IPS-15b (cell line): ENCODE results near the gene C1orf21.
A peak's percentile ranks its signal among the peaks of the same experiment; 100 is the strongest.

Experiments used
- H3K27me3 ChIP-seq: one replicate; pipeline ENCODE4 v1.6.1; 2013; ENCODE audit warnings: low read length; ENCODE audit not compliant: control insufficient read depth, insufficient read depth
- H3K36me3 ChIP-seq: one replicate; pipeline ENCODE4 v1.6.1; 2013; ENCODE audit warnings: low read length; ENCODE audit not compliant: control insufficient read depth, insufficient read depth
- H3K4me1 ChIP-seq: one replicate; pipeline ENCODE4 v1.6.1; 2013; ENCODE audit warnings: mild to moderate bottlenecking, low read length; ENCODE audit not compliant: control insufficient read depth, insufficient read depth
- H3K4me3 ChIP-seq: one replicate; pipeline ENCODE4 v1.5.1; 2013; ENCODE audit warnings: low read depth, low read length
- H3K9ac ChIP-seq: one replicate; pipeline ENCODE4 v1.6.1; 2013; ENCODE audit warnings: low read depth, mild to moderate bottlenecking, low read length
- H3K9me3 ChIP-seq: one replicate; pipeline ENCODE4 v1.6.1; 2013; ENCODE audit warnings: mild to moderate bottlenecking, low read length; ENCODE audit not compliant: control insufficient read depth, insufficient read depth

Gene C1orf21

GRCh38 chr1:184387476-184388318 lies 868 bp downstream of the C1orf21 start:
- no peaks in the 10 kb centered on the region for H3K9me3 ChIP-seq
- no peaks in the 10 kb centered on the region for H3K36me3 ChIP-seq
- peak overlapping the region; percentile 80 for H3K4me3 ChIP-seq
- H3K4me1 ChIP-seq: peaks cover 56% of the 10 kb centered on the region
- peaks cover 3% of the 10 kb centered on the region for H3K27me3 ChIP-seq
- peak overlapping the region; percentile 62 for H3K9ac ChIP-seq

DNA sequence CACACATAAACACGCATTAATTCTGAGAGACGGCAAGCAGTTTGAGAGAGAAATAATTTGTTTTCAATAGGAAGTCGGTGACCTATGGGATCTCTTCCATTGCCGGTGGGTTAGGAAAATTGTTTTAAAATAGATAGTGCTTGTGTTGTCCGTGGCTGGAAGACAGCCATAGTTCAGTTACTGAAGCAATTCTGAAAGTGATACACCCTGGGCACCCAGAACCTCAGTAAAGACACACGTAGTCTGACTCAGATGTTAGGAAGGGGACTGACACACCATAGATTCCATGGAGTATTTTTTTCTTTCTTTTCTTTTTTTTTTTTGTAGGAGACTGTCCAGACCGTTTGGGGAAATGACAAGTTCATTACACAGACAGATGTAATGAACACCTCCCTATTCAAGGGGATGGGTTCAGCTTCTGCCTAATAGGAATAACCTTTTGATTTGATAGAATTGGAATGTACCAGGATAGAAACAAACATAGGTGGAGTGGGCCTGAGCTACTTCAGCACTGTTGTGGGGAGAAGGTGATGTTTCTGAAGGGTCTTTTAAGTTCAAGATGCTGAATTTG lies 1.6 kb downstream of the C1orf21 start:
- peak overlapping the region; percentile 80 for H3K4me3 ChIP-seq

DNA sequence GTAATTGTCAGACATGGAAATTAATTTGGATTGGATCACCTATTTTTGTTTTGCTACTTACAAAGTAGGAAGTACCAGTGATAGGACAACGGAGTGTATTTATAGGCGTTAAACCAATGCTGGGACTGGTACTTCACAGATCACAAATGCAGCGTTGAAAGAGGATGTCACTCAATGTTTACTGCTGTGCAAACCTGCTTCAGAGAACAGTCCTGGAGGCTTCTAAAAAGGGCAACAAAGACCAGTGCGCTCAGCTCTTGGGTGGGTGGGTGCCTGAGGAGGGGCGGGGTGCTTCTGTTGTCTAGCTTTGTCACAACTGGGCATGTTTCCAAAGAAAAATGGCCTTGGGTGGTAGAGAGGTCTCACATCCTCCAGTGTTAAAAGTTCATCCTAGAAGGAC lies 2.1 kb downstream of the C1orf21 start:
- Histone ChIP-seq H3K4me1 (peaks cover 49% of the 10 kb centered on the region), H3K9me3 (no peaks in the 10 kb centered on the region), H3K9ac (no peak overlapping the region), H3K4me3 (peak overlapping the region; percentile 80), H3K27me3 (peaks cover 3% of the 10 kb centered on the region), H3K36me3 (no peaks in the 10 kb centered on the region)

More for the DNA sequence above, 1.6 kb downstream of the C1orf21 start:
- no peak overlapping the region for H3K9ac ChIP-seq
- H3K9me3 ChIP-seq: no peaks in the 10 kb centered on the region
- no peaks in the 10 kb centered on the region for H3K36me3 ChIP-seq
- peaks cover 3% of the 10 kb centered on the region for H3K27me3 ChIP-seq
- peaks cover 52% of the 10 kb centered on the region for H3K4me1 ChIP-seq

DNA sequence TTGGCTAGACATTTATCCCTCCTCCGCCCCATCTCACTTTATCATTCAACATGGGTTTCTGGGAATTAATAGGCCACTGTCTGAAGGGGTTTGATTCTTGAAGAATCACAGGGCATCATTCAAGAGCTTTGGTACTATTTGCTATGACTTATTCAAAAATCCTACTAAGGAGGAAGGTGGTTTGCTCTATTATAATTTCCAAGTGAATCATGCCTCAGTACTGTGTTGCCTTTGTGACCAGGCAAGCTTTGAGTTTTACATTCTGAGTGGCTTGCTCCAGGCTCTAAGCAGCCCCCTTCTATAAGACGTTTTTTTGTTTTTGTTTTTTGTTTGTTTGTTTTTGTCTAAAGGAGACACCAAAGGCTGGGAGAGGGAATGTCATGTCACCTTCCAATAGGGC lies 2.6 kb downstream of the C1orf21 start:
- peaks cover 49% of the 10 kb centered on the region for H3K4me1 ChIP-seq

GRCh38 chr1:184390889-184391288 lies 4.1 kb downstream of the C1orf21 start:
- H3K27me3 ChIP-seq: peaks cover under 1% of the 10 kb centered on the region
- no peak overlapping the region for H3K4me3 ChIP-seq
- H3K4me1 ChIP-seq: peaks cover 37% of the 10 kb centered on the region
- H3K9ac ChIP-seq: no peak overlapping the region
- H3K9me3 ChIP-seq: no peaks in the 10 kb centered on the region
- H3K36me3 ChIP-seq: no peaks in the 10 kb centered on the region

More for the DNA sequence above, 2.6 kb downstream of the C1orf21 start:
- H3K9ac ChIP-seq: no peak overlapping the region
- H3K27me3 ChIP-seq: peaks cover 3% of the 10 kb centered on the region
- H3K36me3 ChIP-seq: no peaks in the 10 kb centered on the region
- H3K4me3 ChIP-seq: no peak overlapping the region
- H3K9me3 ChIP-seq: no peaks in the 10 kb centered on the region

DNA sequence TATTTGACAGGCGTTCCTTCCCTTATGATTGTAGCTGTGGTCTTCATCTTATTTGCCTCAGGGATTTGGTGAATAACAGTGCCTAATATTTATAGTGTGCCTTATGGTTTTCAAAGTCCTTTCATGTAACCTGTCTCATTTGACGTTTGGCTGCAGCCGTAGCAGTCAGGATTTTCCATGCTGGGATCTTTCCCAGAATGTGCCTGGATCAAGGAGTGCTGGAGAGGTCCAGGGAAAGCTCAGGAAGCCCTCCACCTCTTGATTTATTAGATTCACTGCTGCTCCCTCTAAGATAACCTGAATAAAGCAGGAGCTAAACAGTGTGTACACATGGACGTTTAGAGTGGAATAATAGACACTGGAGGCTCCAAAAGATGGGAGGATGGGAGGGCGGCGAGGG lies 5.2 kb downstream of the C1orf21 start:
- peaks cover 35% of the 10 kb centered on the region for H3K4me1 ChIP-seq
- H3K9ac ChIP-seq: no peak overlapping the region
- H3K4me3 ChIP-seq: no peak overlapping the region
- no peaks in the 10 kb centered on the region for H3K9me3 ChIP-seq
- H3K27me3 ChIP-seq: no peaks in the 10 kb centered on the region
- no peaks in the 10 kb centered on the region for H3K36me3 ChIP-seq

DNA sequence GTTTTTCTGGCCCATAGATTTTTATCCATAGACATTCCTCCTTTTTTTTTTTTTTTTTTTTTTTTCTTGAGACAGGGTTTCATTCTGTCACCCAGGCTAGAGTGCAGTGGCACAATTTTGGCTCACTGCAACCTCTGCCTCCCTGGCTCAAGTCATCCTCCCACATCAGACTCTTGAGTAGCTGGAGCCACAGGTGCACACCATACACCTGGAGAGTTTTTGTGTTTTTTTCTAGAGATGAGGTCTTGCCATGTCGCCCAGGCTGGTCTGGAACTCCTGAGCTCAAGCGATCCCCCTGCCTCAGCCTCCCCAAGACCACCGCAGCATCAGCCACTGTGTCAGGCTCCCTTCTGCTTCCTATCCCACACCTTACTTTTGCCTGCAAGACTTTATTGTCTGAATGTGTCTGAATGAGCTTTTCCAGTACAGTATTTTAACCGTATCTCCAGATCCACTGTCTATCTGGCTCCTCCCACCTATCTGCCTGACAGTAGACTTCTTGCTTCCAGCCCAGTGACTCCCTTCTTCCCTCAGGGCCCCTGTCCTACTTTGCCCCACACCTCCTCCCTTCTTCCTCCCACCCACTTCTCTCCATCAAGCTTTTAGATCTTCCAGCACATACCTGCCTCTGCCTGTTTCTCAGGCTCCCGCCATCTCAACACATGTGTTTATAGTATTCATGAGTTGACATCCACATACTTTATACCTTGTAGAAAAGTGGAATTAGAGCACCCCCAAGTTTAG lies 6.1 kb downstream of the C1orf21 start:
- Histone ChIP-seq H3K36me3 (no peaks in the 10 kb centered on the region), H3K27me3 (no peaks in the 10 kb centered on the region), H3K4me1 (peaks cover 35% of the 10 kb centered on the region), H3K9me3 (no peaks in the 10 kb centered on the region), H3K4me3 (no peak overlapping the region), H3K9ac (no peak overlapping the region)

- no peaks in the 10 kb centered on the region for H3K27me3 ChIP-seq
- H3K4me3 ChIP-seq: no peak overlapping the region
- H3K9ac ChIP-seq: no peak overlapping the region
- no peaks in the 10 kb centered on the region for H3K9me3 ChIP-seq
- H3K36me3 ChIP-seq: no peaks in the 10 kb centered on the region
- H3K4me1 ChIP-seq: peaks cover 30% of the 10 kb centered on the region
Observed at GRCh38 chr1:184393962-184394361, 7.1 kb downstream of the C1orf21 start.

DNA sequence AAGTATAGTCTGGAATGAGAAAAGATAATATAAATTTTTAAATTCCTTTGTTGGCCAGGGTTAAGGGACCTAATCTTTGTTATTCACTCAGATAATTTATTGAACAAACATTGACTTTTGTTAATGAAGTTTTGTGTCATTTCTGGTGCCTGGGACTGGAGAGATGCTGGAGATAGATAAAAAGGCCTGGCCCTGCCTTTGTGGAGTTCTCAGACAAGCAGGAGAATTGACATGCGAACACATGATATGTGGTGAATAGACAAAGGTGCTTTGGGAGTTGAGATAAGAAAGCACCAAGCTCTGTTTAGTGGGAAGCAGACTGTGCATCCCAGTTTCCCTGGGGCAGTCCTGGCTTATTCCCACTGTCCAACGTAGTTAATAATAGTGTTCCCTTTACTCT lies 8.5 kb downstream of the C1orf21 start:
- Histone ChIP-seq H3K9me3 (no peaks in the 10 kb centered on the region), H3K4me3 (no peak overlapping the region), H3K4me1 (peaks cover 23% of the 10 kb centered on the region), H3K27me3 (no peaks in the 10 kb centered on the region), H3K9ac (no peak overlapping the region), H3K36me3 (no peaks in the 10 kb centered on the region)

GRCh38 chr1:184395937-184396480 lies 9.2 kb downstream of the C1orf21 start:
- no peak overlapping the region for H3K9ac ChIP-seq
- H3K9me3 ChIP-seq: no peaks in the 10 kb centered on the region
- H3K4me3 ChIP-seq: no peak overlapping the region
- H3K4me1 ChIP-seq: peaks cover 17% of the 10 kb centered on the region
- no peaks in the 10 kb centered on the region for H3K36me3 ChIP-seq
- H3K27me3 ChIP-seq: no peaks in the 10 kb centered on the region

DNA sequence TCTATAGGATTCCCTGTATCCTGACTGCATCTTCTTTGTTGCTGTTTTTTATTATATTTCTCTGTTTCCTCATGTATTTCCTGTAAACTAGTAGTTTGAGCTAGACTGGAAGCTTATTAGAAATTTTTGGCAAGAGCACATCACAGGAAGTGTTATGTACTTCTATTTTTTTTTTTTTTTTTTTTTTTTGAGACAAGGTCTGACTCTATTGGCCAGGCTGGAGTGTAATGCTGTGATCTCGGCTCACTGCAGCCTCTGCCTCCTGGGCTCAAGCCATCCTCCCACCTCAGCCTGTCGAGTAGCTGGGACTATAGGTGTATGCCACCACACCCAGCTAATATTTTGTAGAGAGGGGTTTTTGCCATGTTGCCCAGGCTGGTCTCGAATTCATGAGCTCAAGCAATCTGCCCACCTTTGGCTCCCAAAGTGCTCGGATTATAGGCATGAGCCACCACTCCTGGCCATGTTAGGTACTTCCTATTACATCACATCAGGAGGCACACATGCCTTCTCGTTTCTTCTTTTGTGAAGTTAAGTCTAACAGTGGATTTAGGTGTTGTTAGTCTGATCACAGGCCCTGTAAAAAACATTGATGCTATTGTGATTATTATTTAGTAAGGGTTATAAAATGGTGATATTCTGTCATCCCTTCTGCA lies 12.5 kb downstream of the C1orf21 start:
- Histone ChIP-seq H3K36me3 (no peaks in the 10 kb centered on the region), H3K4me3 (no peak overlapping the region), H3K9ac (no peak overlapping the region)

More for the DNA sequence above, 12.5 kb downstream of the C1orf21 start:
- Histone ChIP-seq H3K27me3 (no peaks in the 10 kb centered on the region), H3K9me3 (no peaks in the 10 kb centered on the region), H3K4me1 (peaks cover 3% of the 10 kb centered on the region)
